HG03097 (cell line): Measurements from ENCODE around the gene GTF3C1.

Experiments used
- ATAC-seq: cut with Tn5 transposase; IDR thresholded peaks from one replicate; pipeline ENCODE4 v1.9.1; 2021; ENCODE audit not compliant: unreplicated experiment, low FRiP score

GTF3C1 gene

DNA sequence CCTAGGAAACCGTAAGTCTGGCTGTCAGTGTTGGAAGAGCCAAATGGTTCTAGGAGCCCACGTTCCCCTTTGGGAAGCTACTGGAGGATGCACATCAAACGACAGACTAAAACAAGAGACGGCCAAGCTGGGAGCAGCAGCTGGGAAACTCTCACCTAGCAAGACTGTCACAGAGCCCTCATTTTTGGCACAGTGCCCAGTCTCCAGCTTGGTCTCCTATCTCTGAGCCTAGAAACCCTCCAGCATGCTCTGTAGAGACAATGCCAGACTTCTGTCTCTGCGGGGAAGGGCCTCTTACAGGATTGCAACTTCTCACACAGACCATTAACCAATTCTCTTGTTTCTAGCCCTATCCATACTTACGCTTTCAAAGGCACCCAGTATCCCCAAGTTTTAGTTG, 23.5 kb downstream of the GTF3C1 start:
- ATAC-seq, result no peak

DNA sequence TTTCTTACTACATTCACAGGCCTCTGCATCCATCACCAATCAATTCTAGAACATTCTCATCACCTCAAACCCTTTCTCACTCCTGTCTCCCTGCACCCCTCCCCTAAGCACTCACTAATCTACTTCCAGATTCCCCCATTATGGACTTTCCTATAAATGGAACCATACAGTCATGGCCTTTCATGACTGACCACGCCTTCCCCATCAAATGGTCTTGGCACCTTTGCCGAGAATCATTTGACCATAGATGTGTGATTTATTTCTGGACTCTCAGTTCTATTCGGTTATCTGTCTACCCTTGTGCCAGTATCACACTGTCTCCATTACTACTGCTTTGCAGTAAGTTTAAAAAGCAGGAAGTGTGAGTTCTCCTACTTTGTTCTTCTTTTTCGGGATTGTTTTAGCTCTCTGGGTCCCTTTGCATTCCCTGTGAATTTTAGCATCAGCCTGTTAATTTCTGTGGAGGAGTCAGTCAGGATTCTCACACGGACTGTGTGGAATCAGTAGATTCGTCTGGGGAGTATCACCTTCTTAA, 27.5 kb downstream of the GTF3C1 start:
- no peak for ATAC-seq

DNA sequence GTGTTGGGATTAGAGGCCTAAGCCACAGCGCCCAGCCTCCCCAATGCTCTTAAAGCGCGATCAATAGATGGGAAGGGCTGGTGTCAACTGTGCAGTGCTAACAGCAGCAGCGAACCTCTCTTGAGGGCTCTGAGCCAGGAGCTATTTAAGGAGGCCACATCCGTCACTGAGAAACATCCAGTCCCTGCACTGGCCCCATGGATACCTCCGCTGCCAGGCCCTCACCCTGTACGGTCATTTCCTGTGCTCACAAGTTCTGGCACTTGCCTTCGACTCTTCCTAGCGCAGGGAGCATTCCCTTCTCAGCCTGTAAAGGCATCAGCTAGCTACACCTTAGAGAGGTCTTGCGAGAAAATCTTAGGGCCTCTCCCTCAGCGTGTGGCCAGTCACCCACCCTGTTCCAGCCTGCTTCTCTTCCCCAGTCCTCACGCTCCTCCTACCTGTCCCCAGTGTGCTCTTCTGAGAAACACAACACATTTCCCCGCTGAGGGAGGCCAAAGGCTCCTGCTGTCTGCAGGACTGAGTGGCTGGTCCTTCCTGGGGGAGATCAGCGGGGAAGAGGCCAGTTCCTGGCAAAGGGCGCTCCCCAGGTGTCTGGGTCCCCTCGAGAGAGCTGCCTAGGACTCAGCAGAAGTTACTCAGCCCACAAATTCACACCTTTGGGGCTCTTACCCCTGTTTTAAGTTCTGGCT, 28.6 kb downstream of the GTF3C1 start:
- ATAC-seq, result no peak

DNA sequence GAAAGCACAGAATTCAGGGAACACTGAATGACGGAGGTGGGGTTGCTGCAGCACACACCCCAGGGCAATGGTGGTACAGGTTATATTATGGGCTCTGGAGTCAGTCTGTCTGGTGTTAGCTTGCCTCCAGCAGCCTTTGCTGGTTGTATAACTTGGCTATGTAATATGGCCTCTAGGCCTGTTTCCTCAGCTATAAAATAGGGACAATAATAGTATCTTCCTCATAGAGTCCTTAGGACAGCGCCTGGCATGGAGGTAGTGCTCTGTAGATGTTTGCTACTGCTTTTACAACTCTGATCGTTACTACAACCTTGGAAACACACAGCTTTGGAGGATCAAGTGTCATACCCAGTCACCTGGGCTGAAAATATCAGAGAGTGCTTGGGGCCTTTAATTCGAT, 31.5 kb downstream of the GTF3C1 start:
- ATAC-seq, result no peak

GRCh38 chr16:27517664-27518063, 32.0 kb downstream of the GTF3C1 start:
- no peak for ATAC-seq

GRCh38 chr16:27516365-27516764, 33.3 kb downstream of the GTF3C1 start:
- no peak for ATAC-seq

DNA sequence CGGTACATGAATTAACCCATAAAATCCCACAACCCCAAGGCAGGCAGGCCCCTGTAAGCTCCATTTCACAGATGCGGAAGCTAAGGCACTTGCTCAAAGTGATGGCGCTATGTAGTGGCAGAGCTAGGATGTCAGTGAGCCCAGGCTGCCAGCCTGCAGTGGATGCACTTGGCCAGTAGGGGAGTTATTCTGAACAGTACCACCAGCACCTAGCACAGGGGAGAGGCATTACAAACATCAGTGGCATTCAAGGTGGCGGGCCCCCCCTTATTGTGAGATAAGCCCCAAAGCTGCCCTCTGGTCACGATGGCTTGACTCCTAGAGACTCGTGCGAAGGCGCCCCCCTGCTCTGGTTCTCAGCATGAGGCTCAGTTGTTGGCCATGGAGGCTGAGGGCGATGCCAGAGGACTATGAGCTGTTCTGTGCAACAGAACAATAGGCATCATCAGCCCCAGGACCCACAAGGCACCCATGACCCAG, 33.8 kb downstream of the GTF3C1 start:
- ATAC-seq, result no peak

- no peak for ATAC-seq
Measured at GRCh38 chr16:27514806-27515205, 34.9 kb downstream of the GTF3C1 start.

DNA sequence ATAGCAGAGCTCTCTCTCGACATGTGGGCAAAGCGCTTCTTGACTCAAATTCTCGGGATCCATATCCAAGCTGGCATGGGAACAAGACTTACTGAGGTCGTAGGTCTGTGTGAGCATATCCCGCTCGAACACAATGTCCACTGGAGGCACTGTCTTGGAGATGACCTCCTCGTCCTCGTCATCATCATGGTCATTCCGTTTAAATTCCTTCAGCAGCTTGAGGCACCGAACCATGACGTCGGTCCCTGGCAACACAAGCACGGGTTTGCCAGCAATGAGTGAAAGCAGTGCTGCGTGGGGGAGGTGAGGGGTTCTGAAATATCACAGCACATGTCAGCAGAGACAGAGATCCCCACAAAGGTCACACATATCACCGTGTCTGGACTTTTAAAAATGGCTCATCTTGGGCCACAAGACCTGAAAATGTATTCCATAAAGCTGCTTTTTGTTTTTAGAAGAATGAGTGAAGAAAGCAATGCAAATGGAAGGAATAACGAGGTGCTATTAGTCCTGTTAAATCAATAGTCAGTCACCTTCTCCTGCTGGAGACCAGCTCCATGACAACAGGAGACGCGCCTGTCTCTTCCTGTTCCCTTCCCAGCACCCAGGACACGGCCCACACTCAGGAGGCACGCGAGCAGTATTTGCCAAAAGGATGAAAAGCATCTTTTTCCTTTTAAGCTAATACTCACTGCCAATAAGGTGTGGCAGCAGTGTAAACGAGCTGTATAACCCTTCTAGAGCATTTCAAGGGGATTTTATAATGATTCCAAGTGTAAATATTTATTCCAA, 37.9 kb downstream of the GTF3C1 start:
- ATAC-seq, result no peak

DNA sequence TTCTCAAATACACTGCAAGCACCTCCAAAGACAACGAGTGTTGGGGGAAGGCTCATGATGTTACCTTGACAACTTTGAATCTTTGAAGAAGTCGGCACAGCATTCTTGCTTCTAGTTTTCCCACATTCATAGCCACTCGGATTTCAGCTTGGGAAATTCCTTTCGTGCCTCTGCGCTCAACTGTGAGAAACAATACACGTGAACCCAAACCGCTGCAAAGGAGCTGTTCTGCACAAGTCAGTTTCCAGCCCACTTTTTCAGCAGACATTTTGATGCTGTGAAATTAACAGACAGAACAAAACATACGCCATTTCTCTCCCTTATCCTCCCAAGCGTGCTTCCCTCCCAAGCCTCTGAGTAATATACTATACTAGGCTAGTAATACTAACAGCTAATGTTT, 41.2 kb downstream of the GTF3C1 start:
- ATAC-seq, result no peak

DNA sequence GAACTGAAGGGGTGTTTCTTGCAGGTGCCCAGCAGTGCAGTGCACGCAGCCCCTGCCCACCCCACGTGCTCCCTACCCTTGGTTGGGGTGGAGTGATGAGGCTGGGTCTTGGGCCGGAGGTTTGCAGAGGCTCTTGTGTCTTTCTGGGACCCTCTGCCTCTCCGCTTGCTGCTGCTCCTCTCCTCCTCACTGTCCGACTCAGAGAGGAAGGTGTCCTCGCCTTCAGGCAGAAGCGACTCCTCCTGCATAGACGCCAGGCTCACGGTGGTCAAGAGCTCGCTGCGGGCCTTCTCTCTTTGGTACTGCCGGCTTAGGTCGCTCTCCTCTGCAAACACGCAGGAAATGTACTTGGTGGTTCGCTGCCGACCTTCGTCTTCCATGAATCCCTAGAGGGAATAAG, 42.9 kb downstream of the GTF3C1 start:
- ATAC-seq, result no peak

- no peak for ATAC-seq
Measured at GRCh38 chr16:27505297-27506236, 44.1 kb downstream of the GTF3C1 start.

DNA sequence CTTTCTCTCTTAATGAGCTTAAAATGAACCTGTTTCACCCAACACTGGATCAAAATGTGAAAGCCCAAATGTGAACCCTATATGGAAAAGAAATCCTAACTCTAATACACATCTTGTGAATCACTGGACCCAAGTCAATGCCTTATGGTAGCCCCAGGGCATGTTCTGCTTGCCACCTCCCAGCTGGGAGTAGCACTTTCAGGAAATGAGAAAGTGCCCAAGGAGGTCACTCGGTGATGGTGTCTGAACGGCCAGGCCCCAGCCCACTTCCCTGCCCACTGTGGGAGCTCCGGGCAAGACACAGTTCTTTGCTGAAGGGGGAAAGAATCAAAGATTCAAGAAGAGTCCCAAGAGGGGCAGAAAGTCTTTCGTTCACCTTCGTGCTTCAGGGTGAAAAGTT, 46.1 kb downstream of the GTF3C1 start:
- ATAC-seq, result no peak

DNA sequence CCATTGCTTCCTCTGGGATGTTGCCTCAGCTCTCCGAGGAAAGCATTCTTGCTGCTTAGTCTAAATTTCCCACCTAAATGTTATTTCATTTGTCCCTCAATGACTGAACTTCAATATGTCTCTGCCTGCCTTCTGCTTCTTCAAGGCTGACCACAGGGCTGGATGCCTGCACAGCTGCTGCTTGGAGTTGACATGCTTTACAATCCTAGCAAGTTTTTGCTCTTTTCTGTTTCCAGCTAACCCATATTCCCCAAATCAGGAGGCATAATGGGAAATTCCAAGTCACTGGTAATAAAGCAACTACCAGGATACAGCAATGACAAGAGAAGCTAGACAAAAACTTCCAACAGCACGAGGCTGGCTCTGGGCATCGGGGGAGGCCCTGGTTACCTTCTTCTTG, 48.9 kb downstream of the GTF3C1 start:
- ATAC-seq, result no peak

- ATAC-seq, result no peak
Measured at GRCh38 chr16:27499659-27500055, 50.1 kb downstream of the GTF3C1 start.

DNA sequence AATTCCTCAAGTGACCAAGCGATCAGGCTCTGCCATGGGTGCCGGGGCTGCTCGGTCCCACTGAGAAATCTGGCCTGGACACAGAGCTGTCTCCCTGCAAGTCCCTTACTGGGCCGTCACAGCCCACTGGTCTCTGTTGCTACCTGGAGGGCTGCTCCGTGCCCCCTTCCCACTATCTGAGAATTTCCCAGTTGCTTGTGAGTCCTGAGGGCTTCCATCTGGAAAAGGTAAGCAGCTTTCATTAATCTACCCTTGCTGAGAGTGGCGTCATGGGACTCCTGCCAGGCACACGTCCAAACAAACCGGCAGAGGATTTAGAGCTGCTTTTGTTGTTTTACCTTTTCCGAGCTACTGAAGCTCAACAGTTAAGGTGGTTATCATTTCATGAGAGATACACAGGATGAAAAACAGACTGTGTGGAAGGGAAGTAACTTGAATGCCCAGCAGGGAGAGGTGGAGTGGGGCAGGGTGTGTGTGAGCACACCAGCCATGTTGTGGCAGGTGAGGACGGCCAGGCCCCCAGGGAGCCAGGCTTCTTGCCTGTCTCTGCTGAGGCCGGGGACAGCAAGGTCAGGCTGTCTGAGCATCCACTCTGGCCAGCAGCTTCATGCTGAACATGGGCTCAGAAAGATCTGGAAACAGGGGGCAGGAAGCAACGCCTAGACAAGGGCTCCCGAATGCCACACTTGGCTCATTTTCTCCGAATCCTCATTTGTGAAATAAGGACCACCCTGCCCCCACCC, 50.6 kb downstream of the GTF3C1 start:
- no peak for ATAC-seq

- ATAC-seq, result no peak
Measured at GRCh38 chr16:27498031-27498825, 51.5 kb downstream of the GTF3C1 start.

DNA sequence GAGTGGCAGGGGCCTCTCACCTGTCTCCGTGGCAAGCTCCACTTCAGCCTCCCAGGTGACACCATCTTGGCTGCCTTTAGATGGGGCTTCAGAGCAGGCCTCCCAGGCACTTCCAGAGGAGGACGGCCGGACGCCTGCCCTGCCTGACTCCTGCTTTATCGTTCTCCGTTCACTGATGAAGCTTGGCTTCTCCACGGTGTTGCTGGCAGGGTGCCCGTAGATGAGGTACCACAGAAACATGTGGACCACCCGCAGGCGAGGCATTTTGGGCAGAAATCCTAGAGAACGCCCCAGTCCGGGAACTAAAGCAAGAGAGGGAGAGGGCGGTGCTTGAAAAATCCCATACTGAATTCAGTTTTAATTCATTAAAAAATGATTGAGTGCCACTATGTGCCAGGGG, 54.5 kb downstream of the GTF3C1 start:
- no peak for ATAC-seq

DNA sequence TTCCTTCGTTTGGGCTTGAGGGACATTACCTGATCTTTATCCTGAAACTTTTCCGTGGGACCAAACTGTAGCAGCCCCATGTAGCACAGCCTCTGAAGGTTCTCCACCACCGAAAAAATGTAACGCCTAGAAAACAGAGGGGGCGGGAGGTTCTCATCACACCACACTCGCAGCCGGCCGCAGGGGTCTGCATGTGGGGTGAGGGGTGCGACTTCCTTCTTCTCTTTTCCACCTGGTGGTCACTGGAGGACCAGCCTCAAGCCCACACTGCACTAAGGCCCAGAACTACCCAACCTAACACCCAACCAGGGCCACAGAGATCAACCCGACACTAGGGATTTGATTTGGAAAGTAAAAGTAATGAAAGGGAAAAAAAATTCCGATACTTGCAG, 57.1 kb downstream of the GTF3C1 start:
- ATAC-seq, result no peak
